GM18517 (cell line): Measurements from ENCODE around the gene CLN5.

Source experiments
- ATAC-seq: cut with Tn5 transposase; IDR thresholded peaks from one replicate; pipeline ENCODE4 v1.9.1; 2021; ENCODE audit warnings: mild to moderate bottlenecking, moderate library complexity; ENCODE audit not compliant: unreplicated experiment

The CLN5 gene

DNA sequence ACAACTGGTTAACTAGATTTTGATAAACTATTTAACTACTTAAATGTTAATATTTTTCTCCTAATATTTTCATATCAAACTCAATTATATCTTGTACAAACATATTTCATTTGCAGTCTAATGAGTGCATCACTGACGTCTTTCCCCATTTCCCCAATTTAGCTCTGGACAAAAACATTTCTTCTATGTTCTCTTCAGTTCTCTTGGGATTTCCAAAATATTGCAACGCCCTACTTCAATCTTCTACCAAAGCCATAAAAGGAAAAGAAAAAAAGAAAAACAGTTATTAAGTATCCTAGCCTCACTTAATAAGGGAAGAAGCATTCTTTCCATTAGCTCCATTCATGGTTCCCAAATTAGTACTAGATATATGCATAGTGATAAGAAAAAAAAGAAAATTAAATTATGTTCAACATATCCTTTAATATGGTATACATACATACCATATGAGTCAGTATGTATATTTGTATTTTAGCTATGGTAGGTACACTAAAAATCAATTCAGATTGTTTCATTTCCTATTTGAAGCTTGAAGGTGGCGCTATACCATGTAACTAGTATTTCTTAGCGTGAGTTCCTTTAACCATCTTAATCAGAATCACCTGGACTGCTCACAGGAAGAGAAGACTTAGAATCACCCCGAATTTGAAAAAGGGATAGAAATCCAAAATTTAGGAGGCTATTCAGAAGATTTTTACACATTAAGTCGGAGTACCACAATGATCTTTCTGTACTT lies 25.2 kb downstream of the CLN5 start:
- no peak for ATAC-seq

DNA sequence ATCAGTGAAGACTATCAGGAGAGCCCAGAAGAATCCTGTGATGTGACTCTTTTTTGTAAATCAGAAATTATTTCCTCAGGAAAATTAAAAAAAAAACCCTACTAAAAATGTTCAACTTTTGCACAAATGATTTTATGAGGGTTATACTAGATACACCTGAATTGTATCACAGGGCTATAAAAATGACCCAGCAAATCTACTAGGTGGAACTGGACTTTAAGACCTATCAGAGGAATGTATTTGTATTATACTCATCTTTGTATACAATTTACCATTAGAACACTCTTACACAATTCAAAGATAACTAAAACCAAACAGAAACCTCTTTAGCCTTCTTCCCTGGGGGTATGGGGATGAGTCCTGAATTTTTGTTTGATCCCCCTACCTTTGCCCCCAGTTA lies 27.9 kb downstream of the CLN5 start:
- ATAC-seq = no peak

DNA sequence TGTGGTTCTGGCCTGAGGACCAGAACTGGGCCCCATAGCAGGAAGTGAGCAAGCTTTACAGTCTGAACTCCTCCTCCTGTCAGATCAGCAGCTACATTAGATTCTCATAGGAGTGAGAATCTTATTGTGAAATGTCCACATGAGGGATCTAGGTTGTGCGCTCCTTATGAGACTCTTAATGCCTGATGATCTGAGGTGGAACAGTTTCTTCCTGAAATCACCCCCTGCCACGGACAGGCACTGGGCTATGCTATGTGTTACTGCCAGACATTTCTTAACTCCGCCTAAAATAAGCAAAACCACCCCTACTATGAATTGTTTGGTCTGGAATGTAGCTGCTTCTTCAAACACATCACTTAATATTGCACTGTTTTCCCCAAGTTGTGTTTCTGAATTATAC lies 30.5 kb downstream of the CLN5 start:
- no peak for ATAC-seq

GRCh38 chr13:77026255-77026860 lies 34.5 kb downstream of the CLN5 start:
- ATAC-seq = peak; percentile 54

DNA sequence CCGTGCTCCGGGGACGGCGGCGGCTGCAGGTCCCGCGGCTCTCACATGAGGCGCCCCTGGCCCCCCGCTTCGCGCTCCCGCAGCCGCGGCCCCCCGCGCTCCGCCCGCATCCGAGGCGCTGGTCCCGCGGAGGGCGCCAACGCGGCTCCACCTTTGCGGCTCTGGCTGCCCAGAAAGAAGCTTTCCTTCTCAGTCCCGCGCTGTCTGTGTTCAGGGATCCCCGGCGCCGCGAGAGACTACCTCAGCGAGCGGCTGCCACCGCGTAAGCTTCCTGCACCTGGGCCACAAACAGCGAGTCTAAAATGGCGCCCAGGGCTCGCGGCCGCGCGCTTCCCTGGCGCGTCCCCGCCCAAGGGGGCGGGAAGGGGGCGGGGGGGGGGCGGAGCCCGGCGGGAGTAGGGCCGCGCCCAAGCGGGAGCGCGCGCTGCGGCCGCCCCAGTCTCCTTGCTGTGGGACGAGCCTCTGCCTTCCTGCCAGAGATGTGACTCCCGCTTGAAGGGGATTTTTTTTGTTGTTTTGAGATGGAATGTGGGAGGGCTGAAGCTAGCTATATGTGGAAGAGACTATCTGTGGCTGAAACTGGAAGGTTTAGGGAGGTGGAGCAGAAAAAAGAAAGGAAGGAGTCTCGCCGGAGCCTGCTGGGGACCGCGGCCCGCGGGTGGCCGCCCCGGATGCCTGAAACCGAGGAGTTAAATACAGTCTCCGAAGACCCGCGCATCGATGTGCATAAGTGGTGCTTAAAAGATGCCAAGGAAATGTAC lies 35.2 kb downstream of the CLN5 start, which contains the start of gene FBXL3:
Gene FBXL3 (minus strand): TSS at position 299 of the 761 bp plus-strand sequence. CDS start 5,299 bp downstream, outside the sequence.
- peak; percentile 59 for ATAC-seq

GRCh38 chr13:77028202-77028601 lies 36.3 kb downstream of the CLN5 start:
- no peak for ATAC-seq

GRCh38 chr13:77029436-77029835 lies 37.6 kb downstream of the CLN5 start:
- ATAC-seq = no peak

GRCh38 chr13:77031656-77032243 lies 39.9 kb downstream of the CLN5 start:
- no peak for ATAC-seq

GRCh38 chr13:77033717-77034302 lies 41.9 kb downstream of the CLN5 start:
- ATAC-seq = no peak

DNA sequence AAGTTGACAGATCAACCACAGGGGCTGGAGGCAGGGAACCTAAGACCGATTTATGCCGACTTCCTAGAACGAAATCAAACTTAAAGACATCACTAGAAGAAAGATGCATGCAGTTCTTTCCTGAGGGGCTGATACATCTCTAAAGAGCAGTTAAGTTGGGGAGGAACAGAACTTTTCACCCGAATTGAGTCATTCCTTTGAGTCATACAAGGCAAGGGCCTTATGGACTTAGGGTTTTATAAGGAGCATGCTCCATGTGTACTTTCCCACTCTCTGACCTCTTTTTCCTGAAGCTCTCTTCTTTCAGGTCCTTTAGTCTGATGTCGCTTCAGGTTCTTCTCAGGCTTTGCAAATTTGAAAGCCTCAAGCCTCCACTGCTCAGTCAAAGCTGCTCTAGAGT lies 43.0 kb downstream of the CLN5 start:
- ATAC-seq = no peak

- ATAC-seq = no peak
Observed at GRCh38 chr13:77036279-77036678, 44.4 kb downstream of the CLN5 start.

DNA sequence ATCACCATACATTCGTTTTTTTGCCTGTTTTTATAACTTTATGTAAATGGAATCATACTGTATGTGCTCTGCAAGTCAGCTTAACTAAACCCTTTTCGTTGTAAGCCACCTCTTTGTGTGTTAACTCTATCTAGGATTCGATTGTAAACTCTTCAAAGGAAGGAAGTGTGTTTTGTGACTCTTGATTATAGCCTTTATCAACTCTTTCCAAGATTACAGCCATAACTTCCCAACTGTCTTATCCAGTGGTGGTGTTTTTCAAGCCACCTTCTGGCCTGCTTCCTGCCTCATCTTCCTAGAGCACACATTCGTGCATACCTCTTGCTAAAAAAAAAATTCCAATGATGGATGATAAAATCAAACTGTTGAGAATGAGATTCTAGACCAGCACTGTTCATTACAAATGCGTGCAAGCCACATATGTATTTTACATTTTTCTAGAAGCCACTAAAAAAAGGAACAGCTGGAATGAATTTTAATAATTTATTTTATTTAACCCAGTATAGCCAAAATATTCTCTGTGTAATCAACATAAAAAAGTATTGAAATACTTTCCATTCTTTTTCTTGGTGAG lies 47.1 kb downstream of the CLN5 start:
- no peak for ATAC-seq

- ATAC-seq = no peak
Observed at GRCh38 chr13:77040076-77040475, 48.2 kb downstream of the CLN5 start.

- no peak for ATAC-seq
Observed at GRCh38 chr13:77040835-77041234, 49.0 kb downstream of the CLN5 start.

- no peak for ATAC-seq
Observed at GRCh38 chr13:77042566-77043177, 50.8 kb downstream of the CLN5 start.

- ATAC-seq = no peak
Observed at GRCh38 chr13:77047649-77048343, 55.9 kb downstream of the CLN5 start.

DNA sequence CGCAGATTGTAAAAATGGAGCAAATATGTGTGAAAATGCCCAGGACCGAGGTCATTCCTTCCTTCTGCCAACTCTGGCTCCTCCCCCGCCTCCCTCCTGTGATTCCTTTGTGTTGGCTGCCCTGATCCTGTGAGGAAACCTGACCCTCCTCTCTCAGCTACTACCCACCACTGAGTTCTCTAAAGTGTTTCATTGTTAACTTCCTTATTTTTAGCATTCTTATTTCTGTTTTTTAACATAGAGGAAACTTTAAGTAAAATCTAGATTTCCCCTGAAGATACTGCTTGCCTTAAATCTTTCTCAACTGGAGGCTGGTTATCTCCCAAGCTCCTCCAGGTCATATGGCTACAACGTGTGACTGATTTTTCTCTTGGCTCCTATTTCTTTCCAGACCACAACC lies 56.8 kb downstream of the CLN5 start:
- ATAC-seq = no peak

DNA sequence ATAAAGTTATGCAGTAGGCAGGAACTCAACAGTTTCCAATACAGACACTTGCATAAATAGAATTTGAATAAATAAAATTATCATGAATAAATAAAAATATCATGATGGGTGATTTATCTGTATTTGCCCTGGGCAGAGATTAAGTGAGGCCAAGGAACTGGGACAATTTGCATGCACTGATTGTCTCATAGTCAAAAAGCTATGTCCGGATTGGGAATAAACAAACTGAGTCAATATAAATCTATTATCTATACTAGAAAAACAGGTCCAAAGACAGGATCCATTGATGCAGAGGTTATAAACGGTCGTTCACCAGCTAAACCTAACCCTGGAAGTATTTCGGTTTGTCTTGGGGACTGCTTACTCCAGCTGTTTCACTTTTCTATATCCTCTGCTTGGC lies 61.3 kb downstream of the CLN5 start:
- ATAC-seq = no peak
